Peyer's patch (tissue), 4 donors: ENCODE data around the gene MICAL3. TPM values are rescaled to one million over a fixed set of nuclear protein-coding genes. Genes with fewer than 3 reads are reported as not detected.

Experiments used
- DNase-seq, 3 donors: peaks; one replicate each; pipeline ENCODE4 v3.0.0-alpha.2; 2017 to 2019
- H3K27ac ChIP-seq, 4 donors: fragments of 200-600 bp; sonication (generic); one replicate each; pipeline ENCODE4 v1.5.1; 2016 to 2019
- H3K27me3 ChIP-seq, 2 donors: fragments of 200-600 bp; sonication (generic); one replicate each; pipeline ENCODE4 v1.5.1; 2019
- H3K36me3 ChIP-seq, 3 donors: fragments of 200-600 bp; sonication (generic); one replicate each; pipeline ENCODE4 v1.5.1; 2016 to 2019
- H3K4me1 ChIP-seq, 4 donors: fragments of 200-600 bp; sonication (generic); one replicate each; pipeline ENCODE4 v1.5.1; 2016 to 2019
- H3K4me3 ChIP-seq, 4 donors: fragments of 200-600 bp; sonication (generic); 1 replicate in 3 of 4; 2 replicates in 1 of 4; pipeline ENCODE4 v1.5.1; 2016 to 2019; ENCODE audit warnings: mild to moderate bottlenecking in 1 of 4
- H3K9me3 ChIP-seq, 4 donors: fragments of 200-600 bp; sonication (generic); one replicate each; pipeline ENCODE4 v1.5.1; 2016 to 2019; ENCODE audit warnings: mild to moderate bottlenecking in 1 of 4
- POLR2A ChIP-seq, 2 donors: fragments of 450-650 bp; IDR thresholded peaks; one replicate each; pipeline ENCODE4 v1.5.1; 2017; ENCODE audit warnings: antibody characterized with exemption in 2 of 2, mild to moderate bottlenecking in 2 of 2, moderate library complexity in 2 of 2
- total RNA-seq, 4 donors: library from RNA; depleted of rRNA; stranded (reverse); fragments of >200 nt; gene quantifications; one replicate each; pipeline ENCODE4 v1.1.0, GENCODE V29; 2016
- TF ChIP-seq, protein P1 (sequence below), 6 experiments: fragments of 450-650 bp in 4 of 6; fragments of 200-600 bp in 2 of 6; sonication (generic) in 1 of 6; IDR thresholded peaks; one replicate each; pipeline ENCODE4 v1.5.1; 2017 to 2019; ENCODE audit warnings: antibody characterized with exemption in 6 of 6, mild to moderate bottlenecking in 3 of 6, moderate library complexity in 1 of 6

The MICAL3 gene
- total RNA-seq, 4 donors from 2014 or later = 68.5 to 99.1 (median 88.7) TPM

DNA sequence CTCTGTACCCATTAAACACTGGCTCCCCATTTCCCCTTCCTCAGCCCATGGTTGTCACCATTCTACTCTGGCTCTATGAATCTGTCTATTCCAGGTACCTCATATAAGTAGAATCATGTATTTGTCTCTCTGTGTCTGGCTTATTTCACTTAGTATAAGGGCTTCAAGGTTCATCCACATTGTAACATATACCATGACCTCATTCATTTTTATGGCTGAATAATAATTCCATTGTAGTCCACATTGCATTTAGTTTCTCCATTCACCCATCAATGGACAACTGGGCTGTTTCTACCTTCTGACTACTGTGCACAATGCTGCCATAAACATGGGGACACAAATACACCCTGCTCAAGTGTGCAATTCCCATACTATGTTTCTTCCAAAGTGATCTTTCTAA lies 97.3 kb downstream of the MICAL3 start:
- no peaks in the 10 kb centered on the region for H3K27me3 ChIP-seq
- H3K4me3 ChIP-seq = no peak overlapping the region
- H3K36me3 ChIP-seq = no peaks in the 10 kb centered on the region
- H3K9me3 ChIP-seq = no peaks in the 10 kb centered on the region
- DNase-seq = peak in 1 of 3 donors; percentile 5
- TF ChIP-seq POLR2A (IDR thresholded peaks at IDR 0.05) = no peak
- TF ChIP-seq, protein P1, sequence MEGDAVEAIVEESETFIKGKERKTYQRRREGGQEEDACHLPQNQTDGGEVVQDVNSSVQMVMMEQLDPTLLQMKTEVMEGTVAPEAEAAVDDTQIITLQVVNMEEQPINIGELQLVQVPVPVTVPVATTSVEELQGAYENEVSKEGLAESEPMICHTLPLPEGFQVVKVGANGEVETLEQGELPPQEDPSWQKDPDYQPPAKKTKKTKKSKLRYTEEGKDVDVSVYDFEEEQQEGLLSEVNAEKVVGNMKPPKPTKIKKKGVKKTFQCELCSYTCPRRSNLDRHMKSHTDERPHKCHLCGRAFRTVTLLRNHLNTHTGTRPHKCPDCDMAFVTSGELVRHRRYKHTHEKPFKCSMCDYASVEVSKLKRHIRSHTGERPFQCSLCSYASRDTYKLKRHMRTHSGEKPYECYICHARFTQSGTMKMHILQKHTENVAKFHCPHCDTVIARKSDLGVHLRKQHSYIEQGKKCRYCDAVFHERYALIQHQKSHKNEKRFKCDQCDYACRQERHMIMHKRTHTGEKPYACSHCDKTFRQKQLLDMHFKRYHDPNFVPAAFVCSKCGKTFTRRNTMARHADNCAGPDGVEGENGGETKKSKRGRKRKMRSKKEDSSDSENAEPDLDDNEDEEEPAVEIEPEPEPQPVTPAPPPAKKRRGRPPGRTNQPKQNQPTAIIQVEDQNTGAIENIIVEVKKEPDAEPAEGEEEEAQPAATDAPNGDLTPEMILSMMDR (IDR thresholded peaks at IDR 0.05) = no peak
- peaks cover 0 to 26% (median 3%) of the 10 kb centered on the region in 4 donors for H3K4me1 ChIP-seq
- no peak overlapping the region for H3K27ac ChIP-seq

- Histone ChIP-seq H3K4me3 (no peak overlapping the region), H3K27ac (no peak overlapping the region), H3K27me3 (no peaks in the 10 kb centered on the region), H3K9me3 (no peaks in the 10 kb centered on the region), H3K4me1 (peaks cover 0 to 24% (median 5%) of the 10 kb centered on the region in 4 donors), H3K36me3 (no peaks in the 10 kb centered on the region)
- DNase-seq = peak in 1 of 3 donors; percentile 30
- TF ChIP-seq, protein P1 (IDR thresholded peaks at IDR 0.05) = no peak
- TF ChIP-seq POLR2A (IDR thresholded peaks at IDR 0.05) = no peak
Observed at GRCh38 chr22:17926516-17926915, 97.8 kb downstream of the MICAL3 start.

GRCh38 chr22:17925431-17925841 lies 98.9 kb downstream of the MICAL3 start:
- H3K36me3 ChIP-seq = no peaks in the 10 kb centered on the region
- no peak overlapping the region for H3K27ac ChIP-seq
- H3K4me3 ChIP-seq = no peak overlapping the region
- TF ChIP-seq, protein P1 (IDR thresholded peaks at IDR 0.05) = no peak
- TF ChIP-seq POLR2A (IDR thresholded peaks at IDR 0.05) = no peak
- no peaks in the 10 kb centered on the region for H3K9me3 ChIP-seq
- no peaks in the 10 kb centered on the region for H3K27me3 ChIP-seq
- H3K4me1 ChIP-seq = peaks cover 0 to 18% (median 6%) of the 10 kb centered on the region in 4 donors
- peak in 1 of 3 donors; percentile 17 for DNase-seq

DNA sequence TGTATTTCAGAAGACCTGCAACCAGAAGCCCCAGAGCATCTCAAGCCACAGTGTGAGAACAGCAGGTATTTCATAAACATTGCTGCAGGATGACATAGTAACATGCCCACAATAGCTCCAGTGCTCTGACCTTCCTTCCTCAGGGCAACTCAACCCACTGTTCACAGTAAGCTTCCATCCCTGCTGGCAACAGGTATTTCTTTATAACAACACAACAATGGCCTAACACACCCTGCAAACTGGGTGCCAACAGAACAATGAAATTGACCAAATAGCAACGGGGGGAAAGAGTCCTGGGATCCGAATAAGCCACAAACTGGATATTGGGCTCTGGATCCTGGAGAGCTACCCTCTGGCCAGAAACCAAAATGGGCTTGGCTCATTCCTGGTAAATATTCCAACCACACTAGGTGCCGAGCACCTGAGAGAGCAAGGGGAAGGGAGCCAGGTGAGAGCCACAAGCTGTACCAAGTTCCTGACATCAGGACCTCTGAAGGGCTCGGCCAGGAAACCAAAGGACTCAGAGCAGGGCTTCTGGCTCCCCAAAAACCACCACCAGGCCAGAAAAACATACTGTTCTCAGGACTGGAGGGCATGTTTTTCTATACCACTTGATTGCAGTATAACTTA lies 99.5 kb downstream of the MICAL3 start:
- Histone ChIP-seq H3K4me1 (peaks cover 0 to 24% (median 6%) of the 10 kb centered on the region in 4 donors), H3K9me3 (no peaks in the 10 kb centered on the region), H3K4me3 (no peak overlapping the region), H3K27me3 (no peaks in the 10 kb centered on the region), H3K27ac (peak overlapping the region in 1 of 4 donors; percentile 5), H3K36me3 (no peaks in the 10 kb centered on the region)
- peak in 1 of 3 donors; percentile 17 for DNase-seq
- no peak for TF ChIP-seq POLR2A (IDR thresholded peaks at IDR 0.05)
- TF ChIP-seq, protein P1 (IDR thresholded peaks at IDR 0.05) = no peak

DNA sequence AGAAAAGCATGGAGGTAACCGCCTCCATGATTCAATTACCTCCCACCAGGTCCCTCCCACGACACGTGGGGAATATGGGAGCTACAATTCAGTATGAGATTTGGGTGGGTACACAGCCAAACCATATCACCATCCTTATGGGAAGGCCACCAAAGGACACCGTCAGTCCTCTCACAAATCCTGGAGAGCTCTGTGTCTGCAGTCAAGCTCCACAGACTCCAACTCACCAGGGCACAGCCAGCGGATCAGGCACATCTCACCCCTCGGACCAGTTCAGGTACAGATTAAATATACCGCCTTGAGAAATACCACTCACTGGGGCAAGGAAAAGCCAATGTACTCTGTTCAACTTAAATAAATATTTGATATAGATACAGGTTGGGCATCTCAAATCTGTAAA lies 100.3 kb downstream of the MICAL3 start:
- Histone ChIP-seq H3K4me3 (no peak overlapping the region), H3K9me3 (no peaks in the 10 kb centered on the region), H3K27ac (no peak overlapping the region), H3K36me3 (no peaks in the 10 kb centered on the region), H3K4me1 (peaks cover 0 to 31% (median 6%) of the 10 kb centered on the region in 4 donors), H3K27me3 (no peaks in the 10 kb centered on the region)
- TF ChIP-seq POLR2A (IDR thresholded peaks at IDR 0.05) = no peak
- TF ChIP-seq, protein P1 (IDR thresholded peaks at IDR 0.05) = no peak
- DNase-seq = peak in 1 of 3 donors; percentile 23
